Superior temporal gyrus (tissue), 1 donor: ENCODE measurements around the gene AGFG1.
"Not testable (repeated sequence)": the region's sequence is repeated elsewhere in the genome, so short reads cannot be mapped to it uniquely, and the experiment has no call there.

Experiments
- DNase-seq: peaks from one replicate; pipeline ENCODE4 v3.0.0-alpha.2; 2016; ENCODE audit errors: extremely low spot score

The AGFG1 gene

GRCh38 chr2:227536445-227536844, 64.5 kb downstream of the AGFG1 start:
- DNase-seq = peak; percentile 65

DNA sequence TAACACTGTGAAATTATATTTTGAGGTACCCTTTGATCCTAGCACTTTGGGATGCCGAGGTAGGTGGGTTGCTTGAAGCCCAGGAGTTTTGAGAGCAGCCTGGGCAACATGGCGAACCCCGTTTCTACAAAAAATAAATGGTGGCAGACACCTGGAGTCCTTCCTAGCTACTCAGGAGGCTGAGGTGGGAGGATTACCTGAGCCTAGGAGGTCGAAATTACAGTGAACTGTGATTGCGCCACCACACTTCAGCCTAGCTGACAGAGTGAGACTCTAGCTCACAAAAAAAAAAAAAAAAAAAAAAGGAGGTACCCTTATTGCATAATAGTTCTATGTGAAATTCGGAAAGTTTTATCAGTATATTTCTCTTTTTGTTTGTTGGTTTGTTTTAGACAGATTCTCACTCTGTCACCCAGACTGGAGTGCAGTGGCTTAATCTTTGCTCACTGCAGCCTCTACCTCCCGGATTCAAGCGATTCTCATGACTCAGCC, 67.6 kb downstream of the AGFG1 start:
- DNase-seq = no peak

- not testable (repeated sequence) for DNase-seq
Measured at GRCh38 chr2:227540352-227540751, 68.4 kb downstream of the AGFG1 start.

GRCh38 chr2:227545990-227546389, 74.0 kb downstream of the AGFG1 start:
- no peak for DNase-seq

- DNase-seq = no peak
Measured at GRCh38 chr2:227551836-227552235, 79.9 kb downstream of the AGFG1 start.

GRCh38 chr2:227562581-227562980, 90.6 kb downstream of the AGFG1 start:
- no peak for DNase-seq

DNA sequence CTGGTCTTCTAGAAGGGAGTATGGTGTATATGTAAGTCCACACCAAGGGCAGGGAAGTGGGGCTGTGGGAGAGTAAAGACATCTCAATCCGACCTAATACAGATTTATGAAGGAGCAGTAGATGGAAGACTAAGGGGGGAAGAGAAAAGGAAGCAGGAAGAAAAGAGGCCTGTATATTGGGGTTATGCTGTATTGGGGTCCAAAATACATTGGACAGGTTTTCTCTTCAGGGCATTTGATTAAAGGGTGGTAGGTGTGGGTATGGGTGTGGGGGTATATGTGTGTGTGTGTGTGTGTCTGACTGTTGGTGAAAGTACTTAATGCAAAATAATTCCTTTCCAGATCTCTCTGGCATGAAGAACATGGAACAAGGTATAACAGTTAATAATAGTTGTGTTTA, 93.1 kb downstream of the AGFG1 start:
- DNase-seq = no peak

- DNase-seq = no peak
Measured at GRCh38 chr2:227566012-227566411, 94.1 kb downstream of the AGFG1 start.

- no peak for DNase-seq
Measured at GRCh38 chr2:227568852-227569169, 96.9 kb downstream of the AGFG1 start.

DNA sequence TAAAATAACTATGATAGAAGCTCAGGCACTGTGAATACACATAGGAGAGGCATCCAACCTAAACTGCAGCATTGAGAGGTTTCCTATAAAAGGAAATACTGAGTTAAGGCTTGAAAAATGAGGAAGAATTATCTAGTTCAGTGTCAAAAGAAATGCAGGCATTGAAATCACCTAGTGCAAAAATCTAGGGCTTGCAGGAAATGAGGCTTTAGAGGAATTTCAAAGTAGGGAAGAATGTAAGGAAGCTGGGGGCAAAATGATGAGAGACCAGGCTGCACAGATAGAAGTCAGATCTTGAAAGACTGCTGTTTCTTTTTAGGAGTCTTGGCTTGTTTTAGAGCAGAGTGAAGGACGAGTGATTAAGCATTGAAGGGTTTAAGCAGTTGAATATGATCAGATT, 98.7 kb downstream of the AGFG1 start:
- no peak for DNase-seq

- DNase-seq = no peak
Measured at GRCh38 chr2:227576110-227576509, 104.2 kb downstream of the AGFG1 start.

DNA sequence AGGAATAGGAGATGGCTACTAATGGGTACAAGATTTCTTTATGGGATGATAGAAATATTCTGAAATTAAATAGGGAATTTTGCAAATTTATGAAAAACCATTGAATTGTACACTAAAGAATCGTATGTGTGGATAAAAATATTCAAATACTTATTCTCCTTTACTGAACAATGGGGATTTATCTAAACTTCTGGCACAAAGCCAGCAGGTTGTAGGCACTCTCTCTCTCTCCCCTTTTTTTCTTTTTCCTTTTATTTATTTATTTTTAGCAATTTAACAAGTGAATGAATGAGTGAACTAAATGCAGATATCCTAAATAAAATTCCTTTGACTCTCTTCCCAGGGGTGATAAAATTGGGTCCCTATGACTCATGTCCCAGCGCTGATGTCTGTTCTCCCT, 104.9 kb downstream of the AGFG1 start:
- DNase-seq = no peak

GRCh38 chr2:227577555-227577954, 105.6 kb downstream of the AGFG1 start:
- DNase-seq = no peak

GRCh38 chr2:227578642-227579041, 106.7 kb downstream of the AGFG1 start:
- no peak for DNase-seq

DNA sequence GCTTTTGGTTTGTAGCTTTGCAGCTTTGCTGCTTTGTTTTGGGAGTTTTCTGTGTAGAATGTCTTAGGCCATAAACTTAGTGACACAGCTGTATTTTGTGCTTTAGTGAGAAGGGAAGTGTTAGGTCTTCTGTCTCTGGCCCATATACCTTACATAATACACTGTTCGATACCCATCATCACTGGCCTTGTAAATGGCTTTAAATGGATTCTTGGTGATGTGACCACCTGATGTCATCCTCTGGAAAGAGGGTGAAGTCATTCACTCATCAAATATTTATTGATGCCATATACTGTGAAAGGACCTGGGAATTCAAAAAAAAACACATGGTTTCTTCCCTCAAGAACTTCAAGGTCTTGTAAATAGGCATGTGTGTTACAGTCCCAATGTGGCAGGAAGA, 107.8 kb downstream of the AGFG1 start:
- DNase-seq = no peak

GRCh38 chr2:227582369-227582768, 110.4 kb downstream of the AGFG1 start:
- no peak for DNase-seq

GRCh38 chr2:227592694-227593387, 120.9 kb downstream of the AGFG1 start:
- no peak for DNase-seq

- no peak for DNase-seq
Measured at GRCh38 chr2:227595797-227596196, 123.8 kb downstream of the AGFG1 start.

DNA sequence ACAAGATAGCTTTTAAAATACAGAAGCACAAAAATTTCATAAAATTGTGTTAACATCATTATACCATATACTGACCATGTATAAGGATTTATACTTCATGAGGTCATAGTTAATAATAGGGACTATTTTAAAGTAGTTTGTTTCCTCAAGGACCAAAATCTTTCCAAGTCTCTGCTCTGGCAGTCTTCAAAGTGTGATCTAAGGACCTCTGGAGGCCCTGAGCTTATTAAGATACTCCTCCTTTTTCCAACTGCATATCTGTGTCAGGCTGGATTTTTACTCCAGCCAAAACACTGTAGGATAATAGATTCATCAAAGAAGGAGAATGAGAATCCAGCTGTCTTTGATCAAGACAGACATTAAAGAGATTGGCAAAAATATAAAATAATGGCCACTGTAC, 125.1 kb downstream of the AGFG1 start:
- DNase-seq = no peak

DNA sequence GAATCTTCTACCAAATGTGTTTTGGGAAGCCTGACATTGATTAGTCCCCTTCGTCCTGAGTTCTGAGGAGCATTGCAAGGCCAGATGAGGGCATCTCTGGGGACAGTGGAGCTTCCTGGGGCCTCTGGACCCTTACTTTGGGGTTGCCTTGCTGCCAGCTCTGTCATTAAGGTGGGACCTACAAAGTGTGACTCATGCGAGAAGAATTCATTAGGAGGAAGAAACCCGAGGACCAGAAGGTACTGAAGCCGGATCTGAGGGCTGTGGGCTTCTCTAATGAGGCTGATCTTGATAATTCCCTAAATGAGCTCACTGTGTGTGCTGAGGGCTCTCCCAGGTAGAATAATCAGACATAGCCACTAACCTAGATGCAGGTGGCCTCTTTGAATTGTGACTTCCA, 126.0 kb downstream of the AGFG1 start:
- no peak for DNase-seq

- DNase-seq = not testable (repeated sequence)
Measured at GRCh38 chr2:227598835-227599503, 127.0 kb downstream of the AGFG1 start, which contains the start of gene SCYGR2. TSS of gene SCYGR2 (plus strand) at chr2:227598893. CDS start at chr2:227598893, 0 bp downstream.

GRCh38 chr2:227602358-227602757, 130.4 kb downstream of the AGFG1 start:
- DNase-seq = no peak

GRCh38 chr2:227606476-227606875, 134.5 kb downstream of the AGFG1 start:
- no peak for DNase-seq
